ENCODE results near the gene AP3M1. TPM values are rescaled to one million over a fixed set of nuclear protein-coding genes. Genes with fewer than 3 reads are reported as not detected.

The AP3M1 gene
- total RNA-seq, 2 experiments from 2014 or later: 35.4 to 42.2 TPM

- ChIA-PET POLR2A (interaction anchor here (0.6 kb wide), 1 partner anchor 213 kb away, joined by 3 read pairs; no protein-coding TSS in a partner anchor), CTCF (interaction anchor here (0.7 to 1.9 kb wide), 5 partner anchors 14 to 91 kb away, joined by 3 to 5 read pairs (median 3); no protein-coding TSS in a partner anchor)
- H3K27ac Mint-ChIP-seq: peak overlapping the region; percentile 22
- peaks cover 14% of the 10 kb centered on the region for H3K4me1 Mint-ChIP-seq (ENCODE audit: low read depth)
- H3K9me3 Mint-ChIP-seq: no peaks in the 10 kb centered on the region
- no peak for TF ChIP-seq CTCF (IDR thresholded peaks at IDR 0.05)
- intact Hi-C loops (cut with micrococcal nuclease): no loop called here
- DNase-seq (no peak), ATAC-seq (no peak)
- H3K4me3 Mint-ChIP-seq: no peak overlapping the region
- H3K36me3 Mint-ChIP-seq (ENCODE audit: low read depth): peaks cover 53% of the 10 kb centered on the region
- H3K27me3 Mint-ChIP-seq: no peaks in the 10 kb centered on the region
Observed at GRCh38 chr10:74122060-74122459, 28.6 kb downstream of the AP3M1 start.

GRCh38 chr10:74121368-74121767 lies 29.3 kb downstream of the AP3M1 start:
- ATAC-seq (no peak), DNase-seq (no peak)
- H3K36me3 Mint-ChIP-seq (ENCODE audit: low read depth): peaks cover 57% of the 10 kb centered on the region
- ChIA-PET CTCF (interaction anchor here (0.7 to 1.4 kb wide), 2 partner anchors 13 to 41 kb away, joined by 3 to 5 read pairs; no protein-coding TSS in a partner anchor), POLR2A (interaction anchor here (0.6 kb wide), 1 partner anchor 214 kb away, joined by 3 read pairs; no protein-coding TSS in a partner anchor)
- H3K9me3 Mint-ChIP-seq: no peaks in the 10 kb centered on the region
- peaks cover 14% of the 10 kb centered on the region for H3K4me1 Mint-ChIP-seq (ENCODE audit: low read depth)
- no peak overlapping the region for H3K4me3 Mint-ChIP-seq
- TF ChIP-seq CTCF (IDR thresholded peaks at IDR 0.05): no peak
- no peaks in the 10 kb centered on the region for H3K27me3 Mint-ChIP-seq
- intact Hi-C loops (cut with micrococcal nuclease): no loop called here
- H3K27ac Mint-ChIP-seq: peak overlapping the region; percentile 27

GRCh38 chr10:74120911-74121310 lies 29.7 kb downstream of the AP3M1 start:
- no peak for TF ChIP-seq CTCF (IDR thresholded peaks at IDR 0.05)
- DNase-seq (no peak), ATAC-seq (no peak)
- peaks cover 56% of the 10 kb centered on the region for H3K36me3 Mint-ChIP-seq (ENCODE audit: low read depth)
- no peaks in the 10 kb centered on the region for H3K9me3 Mint-ChIP-seq
- no peak overlapping the region for H3K4me3 Mint-ChIP-seq
- peaks cover 14% of the 10 kb centered on the region for H3K4me1 Mint-ChIP-seq (ENCODE audit: low read depth)
- intact Hi-C loops (cut with micrococcal nuclease): no loop called here
- ChIA-PET POLR2A (no interaction called here), CTCF (interaction anchor here (1.4 kb wide), 1 partner anchor 13 kb away, joined by 5 read pairs; no protein-coding TSS in a partner anchor)
- H3K27me3 Mint-ChIP-seq: no peaks in the 10 kb centered on the region
- peak overlapping the region; percentile 27 for H3K27ac Mint-ChIP-seq

- H3K4me3 Mint-ChIP-seq: no peak overlapping the region
- peaks cover 62% of the 10 kb centered on the region for H3K36me3 Mint-ChIP-seq (ENCODE audit: low read depth)
- H3K27ac Mint-ChIP-seq: peak overlapping the region; percentile 72
- CTCF ChIA-PET: interaction anchor here (0.8 to 1.7 kb wide), 3 partner anchors 11 to 116 kb away, joined by 3 to 5 read pairs (median 3); no protein-coding TSS in a partner anchor
- peaks cover 14% of the 10 kb centered on the region for H3K4me1 Mint-ChIP-seq (ENCODE audit: low read depth)
- no peak for DNase-seq
- no peak for ATAC-seq
- intact Hi-C loops (cut with micrococcal nuclease): no loop called here
- H3K9me3 Mint-ChIP-seq: no peaks in the 10 kb centered on the region
- POLR2A ChIA-PET: interaction anchor here (1.6 kb wide), 1 partner anchor 9 kb away, joined by 3 read pairs; no protein-coding TSS in a partner anchor
- H3K27me3 Mint-ChIP-seq: no peaks in the 10 kb centered on the region
- no peak for TF ChIP-seq CTCF (IDR thresholded peaks at IDR 0.05)
Observed at GRCh38 chr10:74118804-74119203, 31.8 kb downstream of the AP3M1 start.

- H3K27ac Mint-ChIP-seq: peak overlapping the region; percentile 72
- CTCF ChIA-PET: interaction anchor here (1.1 to 1.7 kb wide), 3 partner anchors 36 to 161 kb away, joined by 3 to 5 read pairs (median 3); no protein-coding TSS in a partner anchor
- H3K27me3 Mint-ChIP-seq: no peaks in the 10 kb centered on the region
- intact Hi-C loops (cut with micrococcal nuclease): no loop called here
- peaks cover 62% of the 10 kb centered on the region for H3K36me3 Mint-ChIP-seq (ENCODE audit: low read depth)
- no peaks in the 10 kb centered on the region for H3K9me3 Mint-ChIP-seq
- peaks cover 11% of the 10 kb centered on the region for H3K4me1 Mint-ChIP-seq (ENCODE audit: low read depth)
- no peak overlapping the region for H3K4me3 Mint-ChIP-seq
- ATAC-seq (peak; percentile 64), DNase-seq (peak; percentile 18)
- POLR2A ChIA-PET: interaction anchor here (0.7 to 1.6 kb wide), 2 partner anchors 8 to 126 kb away, joined by 3 read pairs; no protein-coding TSS in a partner anchor
- TF ChIP-seq CTCF (IDR thresholded peaks at IDR 0.05): no peak
Observed at GRCh38 chr10:74117738-74118137, 32.9 kb downstream of the AP3M1 start.
